Activated CD4-positive, alpha-beta T cell treated with anti-CD3 and anti-CD28 coated beads for 36 hours (primary cell): Measurements from ENCODE around the gene PTRHD1. TPM values are rescaled to one million over a fixed set of nuclear protein-coding genes. Genes with fewer than 3 reads are reported as not detected.

Experiments
- ATAC-seq: fragments of 200-7000 bp; cut with Tn5 transposase; one replicate; pipeline ENCODE4 v1.10.0; 2021; ENCODE audit warnings: mild to moderate bottlenecking, moderate library complexity
- CTCF ChIA-PET: fragments of 350-600 bp; sonication (Branson Sonifier 250); formaldehyde crosslinking; loops from one replicate; lab custom pipeline; 2021; ENCODE audit warnings: antibody characterized with exemption; lab: Charles Lee
- POLR2A ChIA-PET: fragments of 350-600 bp; sonication (Branson Sonifier 250); formaldehyde crosslinking; loops from one replicate; lab custom pipeline; 2021; ENCODE audit warnings: antibody characterized with exemption, inconsistent platforms; lab: Charles Lee
- DNase-seq: peaks from one replicate; pipeline ENCODE4 v3.0.0-alpha.2; 2020
- H3K27ac Mint-ChIP-seq: one replicate; pipeline ENCODE4 v1.8.0; 2021; ENCODE audit warnings: mixed read lengths
- H3K27me3 Mint-ChIP-seq: one replicate; pipeline ENCODE4 v1.8.0; 2021; ENCODE audit warnings: mixed read lengths
- H3K36me3 Mint-ChIP-seq: one replicate; pipeline ENCODE4 v1.8.0; 2021; ENCODE audit warnings: low read depth, mixed read lengths
- H3K4me1 Mint-ChIP-seq: one replicate; pipeline ENCODE4 v1.8.0; 2021; ENCODE audit warnings: mixed read lengths
- H3K4me3 Mint-ChIP-seq: one replicate; pipeline ENCODE4 v1.8.0; 2021; ENCODE audit warnings: mild to moderate bottlenecking, moderate library complexity, mixed read lengths
- H3K9me3 Mint-ChIP-seq: one replicate; pipeline ENCODE4 v1.8.0; 2021; ENCODE audit warnings: low read depth, mixed read lengths
- intact Hi-C, 2 experiments: fragments of 100-400 bp; cut with DNase I in 1 of 2; cut with micrococcal nuclease in 1 of 2; formaldehyde crosslinking; loops; one replicate each; pipeline versions ENCODE4 v1.14.2 to v1.15.1; 2022 to 2024; cut with DNase I, micrococcal nuclease
- total RNA-seq, 2 experiments: library from RNA; stranded (reverse); gene quantifications; one replicate each; pipeline ENCODE4 v1.2.3, GENCODE V29; 2021

Gene PTRHD1
- total RNA-seq, 2 experiments from 2014 or later = 22.3 to 26.5 TPM

DNA sequence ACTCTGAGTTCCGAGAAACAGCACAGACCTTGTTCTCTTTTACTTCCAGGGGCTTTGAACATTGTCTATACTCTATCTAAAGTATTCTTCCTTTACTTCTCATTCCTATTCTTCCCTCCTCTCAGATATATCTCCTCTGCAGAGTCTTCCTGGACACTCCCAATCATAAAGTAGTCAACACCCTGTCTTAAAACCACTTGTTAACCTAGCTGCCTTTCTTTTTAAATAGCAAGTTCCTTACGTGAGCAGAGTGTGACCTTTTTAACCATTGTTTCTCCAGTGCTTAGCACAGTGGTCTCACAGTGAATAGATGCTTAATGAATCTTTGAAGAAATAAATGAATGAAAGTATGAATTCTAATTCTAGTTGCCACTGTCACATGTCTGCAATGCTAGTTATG is 47.4 kb downstream of the PTRHD1 start:
- CTCF ChIA-PET = no interaction called here
- POLR2A ChIA-PET = interaction anchor here (0.6 kb wide), 1 partner anchor 483 kb away, joined by 3 read pairs; no protein-coding TSS in a partner anchor
- no peaks in the 10 kb centered on the region for H3K27me3 Mint-ChIP-seq
- H3K4me3 Mint-ChIP-seq = no peak overlapping the region
- H3K27ac Mint-ChIP-seq = no peak overlapping the region
- H3K4me1 Mint-ChIP-seq = peaks cover 15% of the 10 kb centered on the region
- no peak for ATAC-seq
- no peaks in the 10 kb centered on the region for H3K9me3 Mint-ChIP-seq
- peaks cover 14% of the 10 kb centered on the region for H3K36me3 Mint-ChIP-seq
- no peak for DNase-seq
- intact Hi-C loops = no loop called here

GRCh38 chr2:24744356-24744755 is 48.8 kb downstream of the PTRHD1 start:
- ATAC-seq (no peak), DNase-seq (no peak)
- intact Hi-C loops = no loop called here
- no peak overlapping the region for H3K27ac Mint-ChIP-seq
- H3K4me3 Mint-ChIP-seq = no peak overlapping the region
- peaks cover 15% of the 10 kb centered on the region for H3K4me1 Mint-ChIP-seq
- no peaks in the 10 kb centered on the region for H3K27me3 Mint-ChIP-seq
- POLR2A ChIA-PET = no interaction called here
- peaks cover 14% of the 10 kb centered on the region for H3K36me3 Mint-ChIP-seq
- no peaks in the 10 kb centered on the region for H3K9me3 Mint-ChIP-seq
- CTCF ChIA-PET = interaction anchor here (0.8 kb wide), 1 partner anchor 322 kb away, joined by 3 read pairs; no protein-coding TSS in a partner anchor

DNA sequence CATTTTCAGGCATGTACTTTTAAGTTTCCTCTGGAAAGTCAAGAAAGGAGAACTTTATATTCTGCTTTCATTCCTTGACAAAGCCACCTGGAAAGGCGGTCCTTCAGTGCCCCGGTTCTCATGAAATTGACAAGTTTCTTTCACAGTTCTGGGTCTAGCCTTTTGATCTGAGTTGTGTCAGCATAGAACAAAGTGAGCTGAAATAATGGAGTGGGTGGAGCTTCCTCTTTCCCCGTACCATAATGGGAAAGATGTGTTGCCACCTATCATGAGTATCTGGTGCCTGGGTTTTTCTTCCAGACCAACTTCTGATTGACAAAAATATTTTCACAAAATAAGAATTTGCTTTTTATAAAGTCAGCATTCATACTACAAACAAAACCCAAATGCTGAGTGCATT is 49.3 kb downstream of the PTRHD1 start:
- peaks cover 14% of the 10 kb centered on the region for H3K36me3 Mint-ChIP-seq
- no peaks in the 10 kb centered on the region for H3K9me3 Mint-ChIP-seq
- no peak overlapping the region for H3K27ac Mint-ChIP-seq
- CTCF ChIA-PET = interaction anchor here (0.7 to 0.8 kb wide), 2 partner anchors 322 to 334 kb away, joined by 3 read pairs; no protein-coding TSS in a partner anchor
- intact Hi-C loops = no loop called here
- H3K4me3 Mint-ChIP-seq = no peak overlapping the region
- POLR2A ChIA-PET = no interaction called here
- no peaks in the 10 kb centered on the region for H3K27me3 Mint-ChIP-seq
- H3K4me1 Mint-ChIP-seq = peaks cover 15% of the 10 kb centered on the region
- no peak for ATAC-seq
- no peak for DNase-seq

GRCh38 chr2:24742730-24743129 is 50.5 kb downstream of the PTRHD1 start:
- H3K4me1 Mint-ChIP-seq = peaks cover 15% of the 10 kb centered on the region
- intact Hi-C loops = no loop called here
- H3K36me3 Mint-ChIP-seq = peaks cover 14% of the 10 kb centered on the region
- ATAC-seq = no peak
- ChIA-PET CTCF (no interaction called here), POLR2A (interaction anchor here (0.6 kb wide), 1 partner anchor 10 kb away, joined by 3 read pairs; no protein-coding TSS in a partner anchor)
- no peaks in the 10 kb centered on the region for H3K27me3 Mint-ChIP-seq
- no peak overlapping the region for H3K4me3 Mint-ChIP-seq
- DNase-seq = no peak
- no peak overlapping the region for H3K27ac Mint-ChIP-seq
- H3K9me3 Mint-ChIP-seq = no peaks in the 10 kb centered on the region

- Mint-ChIP-seq H3K4me3 (no peak overlapping the region), H3K36me3 (peaks cover 14% of the 10 kb centered on the region), H3K4me1 (peaks cover 15% of the 10 kb centered on the region), H3K27ac (no peak overlapping the region), H3K27me3 (no peaks in the 10 kb centered on the region), H3K9me3 (no peaks in the 10 kb centered on the region)
- ATAC-seq (no peak), DNase-seq (no peak)
- ChIA-PET POLR2A (no interaction called here), CTCF (interaction anchor here (1.0 to 1.2 kb wide), 2 partner anchors 12 to 330 kb away, joined by 3 to 4 read pairs; no protein-coding TSS in a partner anchor)
- intact Hi-C loops = no loop called here
Measured at GRCh38 chr2:24740142-24740541, 53.0 kb downstream of the PTRHD1 start.

Other genes with a start within 250 kb of the PTRHD1 start
- gene CENPO, start within 50 bp of the PTRHD1 start, total RNA-seq = 10 to 100 TPM; 42.4 to 42.7 TPM
- gene ADCY3, start 126.8 kb upstream of the PTRHD1 start, total RNA-seq = 10 to 100 TPM; 59.5 to 92.8 TPM
- gene DNAJC27, start 178.6 kb upstream of the PTRHD1 start, total RNA-seq = 1 to 10 TPM; 5.9 to 6.6 TPM
- gene EFR3B, start 248.7 kb upstream of the PTRHD1 start, total RNA-seq = 1 to 10 TPM; 1.0 to 1.1 TPM